ENCODE measurements around the gene RYR2. TPM values are rescaled to one million over a fixed set of nuclear protein-coding genes. Genes with fewer than 3 reads are reported as not detected.
A peak's percentile ranks its signal among the peaks of the same experiment; 100 is the strongest.

Gene RYR2
- total and polyA plus RNA-seq, 4 donors = 0.43 to 11.6 (median 2.0) TPM

DNA sequence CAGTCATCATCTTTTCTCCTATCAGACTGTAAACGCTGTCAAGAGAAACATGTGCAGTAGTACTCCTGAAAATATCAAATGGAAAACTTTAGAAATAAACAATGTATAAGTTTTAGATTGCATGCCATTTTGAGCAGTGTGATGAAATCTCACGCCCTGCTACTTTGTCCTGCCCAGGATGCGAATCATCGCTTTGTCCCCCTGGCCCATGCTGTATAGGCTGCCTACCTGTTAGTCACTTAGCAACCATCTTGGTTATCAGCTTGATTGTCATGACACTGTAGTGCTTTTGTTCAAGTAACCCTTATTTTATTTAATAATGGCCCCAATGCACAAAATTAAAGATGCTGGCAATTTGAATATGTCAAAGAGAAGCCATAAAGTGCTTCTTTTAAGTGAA is 485.8 kb downstream of the RYR2 start:
- H3K27me3 ChIP-seq (ENCODE audit: control insufficient read depth in 3 of 3, insufficient read depth in 3 of 3, low read length in 2 of 3) = no peaks in the 10 kb centered on the region
- TF ChIP-seq, protein P1, sequence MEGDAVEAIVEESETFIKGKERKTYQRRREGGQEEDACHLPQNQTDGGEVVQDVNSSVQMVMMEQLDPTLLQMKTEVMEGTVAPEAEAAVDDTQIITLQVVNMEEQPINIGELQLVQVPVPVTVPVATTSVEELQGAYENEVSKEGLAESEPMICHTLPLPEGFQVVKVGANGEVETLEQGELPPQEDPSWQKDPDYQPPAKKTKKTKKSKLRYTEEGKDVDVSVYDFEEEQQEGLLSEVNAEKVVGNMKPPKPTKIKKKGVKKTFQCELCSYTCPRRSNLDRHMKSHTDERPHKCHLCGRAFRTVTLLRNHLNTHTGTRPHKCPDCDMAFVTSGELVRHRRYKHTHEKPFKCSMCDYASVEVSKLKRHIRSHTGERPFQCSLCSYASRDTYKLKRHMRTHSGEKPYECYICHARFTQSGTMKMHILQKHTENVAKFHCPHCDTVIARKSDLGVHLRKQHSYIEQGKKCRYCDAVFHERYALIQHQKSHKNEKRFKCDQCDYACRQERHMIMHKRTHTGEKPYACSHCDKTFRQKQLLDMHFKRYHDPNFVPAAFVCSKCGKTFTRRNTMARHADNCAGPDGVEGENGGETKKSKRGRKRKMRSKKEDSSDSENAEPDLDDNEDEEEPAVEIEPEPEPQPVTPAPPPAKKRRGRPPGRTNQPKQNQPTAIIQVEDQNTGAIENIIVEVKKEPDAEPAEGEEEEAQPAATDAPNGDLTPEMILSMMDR (IDR thresholded peaks at IDR 0.05; ENCODE audit: control extremely low read depth, extremely low read depth) = no peak
- DNase-seq (no peak), ATAC-seq (ENCODE audit: insufficient read depth, low FRiP score) (peak; percentile 11)
- H3K36me3 ChIP-seq (ENCODE audit: control insufficient read depth in 4 of 4, insufficient read depth in 4 of 4, low read length in 4 of 4) = no peaks in the 10 kb centered on the region
- H3K4me1 ChIP-seq (ENCODE audit: control insufficient read depth in 5 of 5, insufficient read depth in 5 of 5, low read length in 5 of 5) = no peaks in the 10 kb centered on the region
- no peaks in the 10 kb centered on the region for H3K9me3 ChIP-seq (ENCODE audit: control insufficient read depth in 4 of 4, insufficient read depth in 3 of 4, low read length in 3 of 4)
- no peak overlapping the region for H3K9ac ChIP-seq (ENCODE audit: insufficient read depth in 1 of 2, low read length in 2 of 2)
- WGBS, 2 donors = 68 to 84% methylated on average over 4 of the region's 4 CpGs
- H3K27ac ChIP-seq (ENCODE audit: low read depth in 1 of 2, low read length in 1 of 2) = no peak overlapping the region
- H3K4me3 ChIP-seq = no peak overlapping the region

DNA sequence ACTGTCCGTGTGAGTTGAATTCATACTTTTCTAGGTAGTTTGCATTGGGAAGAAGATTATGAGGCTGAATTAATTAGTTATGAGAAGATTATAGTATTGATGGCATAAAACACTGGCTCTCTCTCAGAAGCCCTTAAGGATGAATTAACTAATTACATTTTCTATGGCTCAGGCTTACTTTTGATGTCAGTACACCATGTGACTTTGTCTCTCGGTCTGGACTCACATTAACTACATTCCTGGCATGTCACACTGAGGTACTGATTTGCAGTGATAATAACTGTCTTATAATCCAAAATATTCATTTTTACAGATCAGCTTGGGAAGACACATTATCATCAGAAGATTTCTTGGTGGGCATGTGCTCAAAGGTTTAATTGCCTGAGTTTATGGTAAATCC is 486.6 kb downstream of the RYR2 start:
- no peaks in the 10 kb centered on the region for H3K9me3 ChIP-seq (ENCODE audit: control insufficient read depth in 4 of 4, insufficient read depth in 3 of 4, low read length in 3 of 4)
- 77 to 84% methylated on average over 2 of the region's 2 CpGs for WGBS, 2 donors
- H3K36me3 ChIP-seq (ENCODE audit: control insufficient read depth in 4 of 4, insufficient read depth in 4 of 4, low read length in 4 of 4) = no peaks in the 10 kb centered on the region
- H3K4me1 ChIP-seq (ENCODE audit: control insufficient read depth in 5 of 5, insufficient read depth in 5 of 5, low read length in 5 of 5) = no peaks in the 10 kb centered on the region
- ATAC-seq (ENCODE audit: insufficient read depth, low FRiP score) (no peak), DNase-seq (no peak)
- TF ChIP-seq, protein P1 (IDR thresholded peaks at IDR 0.05; ENCODE audit: control extremely low read depth, extremely low read depth) = no peak
- H3K27ac ChIP-seq (ENCODE audit: low read depth in 1 of 2, low read length in 1 of 2) = no peak overlapping the region
- H3K4me3 ChIP-seq = no peak overlapping the region
- H3K27me3 ChIP-seq (ENCODE audit: control insufficient read depth in 3 of 3, insufficient read depth in 3 of 3, low read length in 2 of 3) = no peaks in the 10 kb centered on the region
- no peak overlapping the region for H3K9ac ChIP-seq (ENCODE audit: insufficient read depth in 1 of 2, low read length in 2 of 2)

DNA sequence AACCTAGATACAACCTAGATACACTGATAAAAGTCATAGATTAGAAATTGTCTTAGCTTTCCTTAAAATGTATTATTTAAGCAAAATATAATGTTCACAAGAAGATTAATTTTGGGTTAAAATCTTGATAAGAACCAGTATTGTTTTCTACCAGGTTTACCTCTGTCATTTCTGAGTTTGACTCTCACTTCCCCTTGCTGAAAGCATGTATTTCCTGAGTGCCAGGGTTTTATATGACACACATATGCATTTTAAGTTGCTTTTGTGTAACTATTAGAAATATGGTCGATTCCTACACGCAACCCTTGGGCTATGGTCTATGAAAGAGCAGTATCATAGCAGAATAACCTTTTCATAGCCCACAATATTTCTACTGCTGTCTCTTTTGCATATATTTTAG is 497.1 kb downstream of the RYR2 start:
- ATAC-seq (ENCODE audit: insufficient read depth, low FRiP score) (no peak), DNase-seq (no peak)
- WGBS, 2 donors = 91 to 92% methylated on average over 2 of the region's 2 CpGs
- Histone ChIP-seq H3K4me3 (no peak overlapping the region), H3K9ac (ENCODE audit: insufficient read depth in 1 of 2, low read length in 2 of 2) (no peak overlapping the region), H3K4me1 (ENCODE audit: control insufficient read depth in 5 of 5, insufficient read depth in 5 of 5, low read length in 5 of 5) (no peaks in the 10 kb centered on the region), H3K27ac (ENCODE audit: low read depth in 1 of 2, low read length in 1 of 2) (no peak overlapping the region), H3K27me3 (ENCODE audit: control insufficient read depth in 3 of 3, insufficient read depth in 3 of 3, low read length in 2 of 3) (no peaks in the 10 kb centered on the region), H3K36me3 (ENCODE audit: control insufficient read depth in 4 of 4, insufficient read depth in 4 of 4, low read length in 4 of 4) (no peaks in the 10 kb centered on the region), H3K9me3 (ENCODE audit: control insufficient read depth in 4 of 4, insufficient read depth in 3 of 4, low read length in 3 of 4) (no peaks in the 10 kb centered on the region)
- TF ChIP-seq, protein P1 (IDR thresholded peaks at IDR 0.05; ENCODE audit: control extremely low read depth, extremely low read depth) = no peak
